Spleen (tissue), 11 donors: Measurements from ENCODE around the gene ALDH1L1. TPM values are rescaled to one million over a fixed set of nuclear protein-coding genes. Genes with fewer than 3 reads are reported as not detected.

ENCODE experiments used
- DNase-seq: peaks from one replicate; pipeline ENCODE4 v3.0.0-alpha.2; 2020
- H3K27ac ChIP-seq, 8 donors: fragments of 200-600 bp; sonication (generic) in 7 of 8; 1 replicate in 4 of 8; 2 replicates in 4 of 8; pipeline versions ENCODE4 v1.5.0 to v1.8.0; 2016 to 2021; ENCODE audit warnings: inconsistent platforms in 4 of 8, mild to moderate bottlenecking in 4 of 8, moderate library complexity in 1 of 8
- H3K27me3 ChIP-seq, 7 donors: fragments of 200-600 bp; sonication (generic) in 6 of 7; replicated peaks in 1 of 7; 1 replicate in 4 of 7; 2 replicates in 3 of 7; pipeline versions ENCODE4 v1.5.0 to v1.8.0; 2016 to 2021; ENCODE audit warnings: inconsistent platforms in 3 of 7, mild to moderate bottlenecking in 1 of 7
- H3K36me3 ChIP-seq, 6 donors: fragments of 200-600 bp; sonication (generic) in 5 of 6; 1 replicate in 4 of 6; 2 replicates in 2 of 6; pipeline versions ENCODE4 v1.5.0 to v1.8.0; 2016 to 2021; ENCODE audit warnings: inconsistent platforms in 2 of 6
- H3K4me1 ChIP-seq, 6 donors: fragments of 200-600 bp; sonication (generic) in 5 of 6; 1 replicate in 3 of 6; 2 replicates in 3 of 6; pipeline versions ENCODE4 v1.5.0 to v1.8.0; 2016 to 2021; ENCODE audit warnings: inconsistent platforms in 3 of 6
- H3K4me3 ChIP-seq, 8 donors: fragments of 200-600 bp; sonication (generic) in 7 of 8; 1 replicate in 4 of 8; 2 replicates in 4 of 8; pipeline versions ENCODE4 v1.5.0 to v1.8.0; 2016 to 2021; ENCODE audit warnings: inconsistent platforms in 4 of 8, mild to moderate bottlenecking in 4 of 8, moderate library complexity in 2 of 8
- H3K9me3 ChIP-seq, 8 donors: fragments of 200-600 bp; sonication (generic) in 7 of 8; 1 replicate in 4 of 8; 2 replicates in 4 of 8; pipeline versions ENCODE4 v1.5.0 to v1.8.0; 2016 to 2021; ENCODE audit warnings: inconsistent platforms in 4 of 8
- POLR2A ChIP-seq, 3 donors: fragments of 450-650 bp; IDR thresholded peaks; one replicate each; pipeline ENCODE4 v1.5.1; 2017; ENCODE audit warnings: antibody characterized with exemption in 3 of 3, mild to moderate bottlenecking in 1 of 3
- POLR2AphosphoS5 ChIP-seq, 3 donors: sonication (generic); formaldehyde crosslinking; IDR thresholded peaks; one replicate each; pipeline ENCODE4 v1.5.1; 2017; ENCODE audit warnings: antibody characterized with exemption in 3 of 3
- WGBS, 5 donors: extraction: QIAGEN DNeasy Blood & Tissue Kit in 3 of 5; methylation state at CpG; one replicate each; pipeline versions ENCODE4 v1.1.5 to v1.1.7; 2013 to 2018; 5-methylcytosine and 5-hydroxymethylcytosine counted together
- intact Hi-C: fragments of 100-400 bp; cut with DNase I; formaldehyde crosslinking; loops from one replicate; pipeline ENCODE4 v1.15.0; 2023; ENCODE audit warnings: low total_unique reads
- polyA plus RNA-seq, 3 donors: library from polyadenylated mRNA; stranded (reverse); fragments of 200-250 nt; gene quantifications; one replicate each; pipeline ENCODE4 v1.2.1, GENCODE V29; 2013
- total RNA-seq, 7 donors: library from RNA; depleted of rRNA in 3 of 7; stranded (reverse); fragments of >200 nt in 3 of 7; fragmentation: NEBNext Ultra II Directional in 4 of 7; extraction: Animal tissue kit (Norgen Biotek cat#: 25700) in 4 of 7; gene quantifications; one replicate each; pipeline versions ENCODE4 v1.1.0 to v1.2.1, GENCODE V29; 2016 to 2021
- TF ChIP-seq, protein P1 (sequence below), 11 experiments: fragments of 200-600 bp in 7 of 11; fragments of 450-650 bp in 4 of 11; sonication (generic) in 4 of 11; IDR thresholded peaks in 8 of 11; conservative IDR thresholded peaks in 3 of 11; 1 replicate in 7 of 11; 2 replicates in 4 of 11; pipeline versions ENCODE4 v1.4.0 to v1.8.0; 2016 to 2021; ENCODE audit warnings: antibody characterized with exemption in 11 of 11, inconsistent platforms in 4 of 11, mild to moderate bottlenecking in 1 of 11
- donor health status: healthy with polysubstance abuse.
- donor health status: DM: no; HTN: no; CAD: no; lungs with moderate emphysema.
- donor health status: DM: no; HTN: no; CAD: no.
- donor health status: Bipolar disorder and iron deficiency.
- donor health status: healthy.
- donor health status: DM: no; HTN: no; CAD: no.
- donor health status: DM: yes; HTN: yes; CAD: no.

The ALDH1L1 gene
- total and polyA plus RNA-seq, 10 donors = 0.09 to 1.3 (median 0.29) TPM; not detected in 3

DNA sequence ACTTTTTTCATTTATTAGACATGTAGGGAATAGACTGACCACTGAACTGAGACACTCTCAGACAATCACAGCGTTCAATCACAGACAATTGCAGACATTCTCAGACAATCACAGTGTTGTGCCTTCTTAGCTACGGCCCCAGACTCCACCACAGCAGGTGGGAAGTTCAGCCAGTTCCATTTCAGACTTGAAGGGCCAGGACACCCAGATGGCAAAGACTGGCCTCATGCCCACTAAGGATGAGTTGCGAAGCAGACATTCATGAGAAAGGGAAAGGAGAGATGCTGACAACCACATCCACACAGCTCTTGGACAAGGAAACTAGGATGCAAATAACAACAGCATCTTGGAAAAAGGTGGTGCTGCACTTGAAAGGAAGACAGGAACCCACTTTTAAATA is 21.9 kb upstream of the ALDH1L1 start:
- no peak for DNase-seq
- TF ChIP-seq POLR2AphosphoS5 (IDR thresholded peaks at IDR 0.05) = no peak
- TF ChIP-seq, protein P1, sequence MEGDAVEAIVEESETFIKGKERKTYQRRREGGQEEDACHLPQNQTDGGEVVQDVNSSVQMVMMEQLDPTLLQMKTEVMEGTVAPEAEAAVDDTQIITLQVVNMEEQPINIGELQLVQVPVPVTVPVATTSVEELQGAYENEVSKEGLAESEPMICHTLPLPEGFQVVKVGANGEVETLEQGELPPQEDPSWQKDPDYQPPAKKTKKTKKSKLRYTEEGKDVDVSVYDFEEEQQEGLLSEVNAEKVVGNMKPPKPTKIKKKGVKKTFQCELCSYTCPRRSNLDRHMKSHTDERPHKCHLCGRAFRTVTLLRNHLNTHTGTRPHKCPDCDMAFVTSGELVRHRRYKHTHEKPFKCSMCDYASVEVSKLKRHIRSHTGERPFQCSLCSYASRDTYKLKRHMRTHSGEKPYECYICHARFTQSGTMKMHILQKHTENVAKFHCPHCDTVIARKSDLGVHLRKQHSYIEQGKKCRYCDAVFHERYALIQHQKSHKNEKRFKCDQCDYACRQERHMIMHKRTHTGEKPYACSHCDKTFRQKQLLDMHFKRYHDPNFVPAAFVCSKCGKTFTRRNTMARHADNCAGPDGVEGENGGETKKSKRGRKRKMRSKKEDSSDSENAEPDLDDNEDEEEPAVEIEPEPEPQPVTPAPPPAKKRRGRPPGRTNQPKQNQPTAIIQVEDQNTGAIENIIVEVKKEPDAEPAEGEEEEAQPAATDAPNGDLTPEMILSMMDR (IDR thresholded peaks at IDR 0.05 in 8 of 11, conservative IDR thresholded peaks at IDR 0.05 in 3 of 11) = no peak
- TF ChIP-seq POLR2A (IDR thresholded peaks at IDR 0.05) = no peak
- intact Hi-C loops = no loop called here
- peaks cover 0 to 12% (median 0%) of the 10 kb centered on the region in 7 donors for H3K27me3 ChIP-seq
- no peaks in the 10 kb centered on the region for H3K36me3 ChIP-seq
- H3K27ac ChIP-seq = no peak overlapping the region
- WGBS, 5 donors = 58 to 88% (median 67%) methylated on average over 3 of the region's 3 CpGs
- H3K4me1 ChIP-seq = no peaks in the 10 kb centered on the region
- no peaks in the 10 kb centered on the region for H3K9me3 ChIP-seq
- no peak overlapping the region for H3K4me3 ChIP-seq

DNA sequence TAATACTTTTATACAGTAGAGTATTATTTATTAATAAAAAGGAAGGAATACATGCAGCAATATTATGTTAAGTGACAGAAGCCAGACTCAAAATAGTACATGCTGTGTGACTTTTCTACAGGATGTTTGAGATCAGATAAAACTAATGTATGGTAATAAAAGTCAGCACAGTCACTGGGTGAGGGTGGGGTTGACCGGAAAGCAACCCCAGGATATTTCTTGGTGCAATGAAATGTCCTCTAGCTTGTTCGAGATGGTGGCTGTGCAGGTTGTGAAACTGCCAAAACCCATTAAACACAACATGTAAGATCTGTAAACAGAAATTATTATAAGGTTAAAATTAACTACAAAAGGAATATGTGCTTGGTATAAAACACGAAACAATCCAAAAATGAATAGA is 20.8 kb upstream of the ALDH1L1 start:
- no peak for DNase-seq
- Histone ChIP-seq H3K4me3 (no peak overlapping the region), H3K36me3 (no peaks in the 10 kb centered on the region), H3K27me3 (peaks cover 0 to 8% (median 0%) of the 10 kb centered on the region in 7 donors), H3K4me1 (no peaks in the 10 kb centered on the region), H3K27ac (no peak overlapping the region), H3K9me3 (no peaks in the 10 kb centered on the region)
- TF ChIP-seq, protein P1 (IDR thresholded peaks at IDR 0.05 in 8 of 11, conservative IDR thresholded peaks at IDR 0.05 in 3 of 11) = no peak
- TF ChIP-seq POLR2A (IDR thresholded peaks at IDR 0.05) = no peak
- WGBS, 5 donors = 56 to 84% (median 58%) methylated on average over 3 of the region's 3 CpGs
- intact Hi-C loops = no loop called here

DNA sequence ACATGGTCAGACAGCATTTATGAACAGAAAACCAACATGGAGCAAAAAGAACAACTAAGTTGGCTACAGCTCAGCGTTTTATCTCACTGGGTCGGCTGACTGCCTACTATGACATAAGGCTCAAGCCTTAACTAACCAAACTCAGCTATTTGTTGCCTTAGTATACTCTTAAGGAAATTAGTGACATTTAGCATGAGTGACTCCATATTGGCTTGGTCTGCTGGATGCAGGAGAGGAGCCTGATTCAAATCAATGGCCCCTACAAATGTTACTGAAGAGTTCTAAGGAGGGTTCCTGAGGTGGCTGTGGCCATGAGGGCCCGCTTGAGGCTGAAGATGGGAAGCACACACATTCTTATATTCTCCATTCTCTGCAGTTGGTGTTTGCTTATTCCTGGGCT is 20.1 kb upstream of the ALDH1L1 start:
- no peak for DNase-seq
- 63 to 89% (median 76%) methylated on average over 3 of the region's 3 CpGs for WGBS, 5 donors
- no peaks in the 10 kb centered on the region for H3K36me3 ChIP-seq
- H3K27me3 ChIP-seq = peaks cover 0 to 6% (median 0%) of the 10 kb centered on the region in 7 donors
- H3K4me3 ChIP-seq = no peak overlapping the region
- H3K9me3 ChIP-seq = peaks cover 0 to 1% (median 0%) of the 10 kb centered on the region in 8 donors
- TF ChIP-seq POLR2AphosphoS5 (IDR thresholded peaks at IDR 0.05) (no peak), POLR2A (IDR thresholded peaks at IDR 0.05) (no peak)
- TF ChIP-seq, protein P1 (IDR thresholded peaks at IDR 0.05 in 8 of 11, conservative IDR thresholded peaks at IDR 0.05 in 3 of 11) = no peak
- H3K4me1 ChIP-seq = no peaks in the 10 kb centered on the region
- H3K27ac ChIP-seq = no peak overlapping the region
- intact Hi-C loops = no loop called here

DNA sequence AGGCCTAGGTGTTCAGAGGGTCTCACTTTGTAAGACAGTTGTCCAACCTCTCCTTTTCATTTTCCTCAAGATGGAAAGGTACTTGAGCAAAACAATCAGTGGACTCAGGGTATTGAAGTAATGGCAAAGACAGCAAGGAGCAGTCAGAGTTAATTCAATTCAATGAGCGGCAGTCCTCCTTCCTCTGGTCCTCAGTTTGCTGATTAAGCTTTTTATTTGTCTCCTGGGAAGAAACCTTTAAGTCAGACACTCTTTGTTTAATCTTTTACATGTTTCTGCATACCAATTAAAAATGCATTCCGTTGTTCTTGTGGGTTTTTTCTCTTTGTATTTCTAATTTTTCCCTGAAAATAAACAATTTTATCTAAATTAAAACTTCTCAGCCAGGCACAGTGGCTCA is 18.9 kb upstream of the ALDH1L1 start:
- no peak overlapping the region for H3K4me3 ChIP-seq
- H3K4me1 ChIP-seq = no peaks in the 10 kb centered on the region
- H3K27ac ChIP-seq = no peak overlapping the region
- no peaks in the 10 kb centered on the region for H3K36me3 ChIP-seq
- DNase-seq = no peak
- peaks cover 0 to 14% (median 10%) of the 10 kb centered on the region in 8 donors for H3K9me3 ChIP-seq
- H3K27me3 ChIP-seq = no peaks in the 10 kb centered on the region
- TF ChIP-seq POLR2A (IDR thresholded peaks at IDR 0.05) = no peak
- no peak for TF ChIP-seq POLR2AphosphoS5 (IDR thresholded peaks at IDR 0.05)
- TF ChIP-seq, protein P1 (IDR thresholded peaks at IDR 0.05 in 8 of 11, conservative IDR thresholded peaks at IDR 0.05 in 3 of 11) = no peak
- intact Hi-C loops = no loop called here
- WGBS, 5 donors = 75 to 81% (median 80%) methylated on average over 2 of the region's 2 CpGs
